Neuronal stem cell (in vitro differentiated cells): Measurements from ENCODE around the gene SUN1.

Experiments used
- DNase-seq: peaks from one replicate; pipeline ENCODE4 v3.0.0-alpha.2; 2013; ENCODE audit warnings: low spot score
- H2AFZ ChIP-seq: one replicate; pipeline ENCODE4 v1.6.1; 2013; ENCODE audit warnings: mild to moderate bottlenecking, low read length, inconsistent platforms
- H2AK5ac ChIP-seq: 2 replicates; pipeline ENCODE4 v1.6.1; 2013; ENCODE audit warnings: low read depth, mild to moderate bottlenecking, inconsistent platforms, low read length, moderate library complexity, mixed read lengths
- H2BK120ac ChIP-seq: 2 replicates; pipeline ENCODE4 v1.6.1; 2013; ENCODE audit warnings: low read depth, mild to moderate bottlenecking, inconsistent platforms, low read length, moderate library complexity, mixed read lengths
- H2BK12ac ChIP-seq: one replicate; pipeline ENCODE4 v1.6.1; 2013; ENCODE audit warnings: low read length, inconsistent platforms
- H2BK15ac ChIP-seq: 2 replicates; pipeline ENCODE4 v1.6.1; 2013; ENCODE audit warnings: mild to moderate bottlenecking, low read length, inconsistent platforms, mixed read lengths
- H2BK5ac ChIP-seq: one replicate; pipeline ENCODE4 v1.6.1; 2013; ENCODE audit warnings: inconsistent platforms, mild to moderate bottlenecking, low read length, moderate library complexity
- H3K14ac ChIP-seq: one replicate; pipeline ENCODE4 v1.6.1; 2013; ENCODE audit warnings: low read length, inconsistent platforms
- H3K18ac ChIP-seq: 2 replicates; pipeline ENCODE4 v1.6.1; 2013; ENCODE audit warnings: low read length, inconsistent platforms
- H3K23ac ChIP-seq: 2 replicates; pipeline ENCODE4 v1.6.1; 2013; ENCODE audit warnings: low read depth, mild to moderate bottlenecking, mixed read lengths, low read length, inconsistent platforms; ENCODE audit not compliant: poor library complexity
- H3K27ac ChIP-seq: replicated peaks from 3 replicates; pipeline ENCODE4 v1.5.1; 2013; ENCODE audit warnings: low read length, inconsistent platforms
- H3K27me3 ChIP-seq, 3 experiments: 2 replicates each; pipeline ENCODE4 v1.6.1; 2013; ENCODE audit warnings: low read length in 3 of 3, mild to moderate bottlenecking in 2 of 3, inconsistent platforms in 1 of 3, low read depth in 1 of 3, mixed read lengths in 1 of 3, moderate library complexity in 1 of 3; ENCODE audit not compliant: control insufficient read depth in 3 of 3, insufficient read depth in 3 of 3
- H3K36me3 ChIP-seq, 2 donors: replicated peaks in 1 of 2; 2 replicates each; pipeline ENCODE4 v1.6.1; 2013; ENCODE audit warnings: low read length in 2 of 2; ENCODE audit not compliant: control insufficient read depth in 2 of 2, insufficient read depth in 2 of 2
- H3K4ac ChIP-seq: 2 replicates; pipeline ENCODE4 v1.6.1; 2013; ENCODE audit warnings: inconsistent platforms, mild to moderate bottlenecking, low read length, moderate library complexity
- H3K4me1 ChIP-seq, 2 donors: 1 replicate in 1 of 2; 2 replicates in 1 of 2; pipeline ENCODE4 v1.6.1; 2013; ENCODE audit warnings: low read length in 2 of 2, low read depth in 1 of 2; ENCODE audit not compliant: control insufficient read depth in 2 of 2, insufficient read depth in 1 of 2
- H3K4me2 ChIP-seq: one replicate; pipeline ENCODE4 v1.6.1; 2013; ENCODE audit warnings: mild to moderate bottlenecking, low read length, inconsistent platforms; ENCODE audit not compliant: insufficient read depth, poor library complexity, severe bottlenecking
- H3K4me3 ChIP-seq, 2 donors: 2 replicates each; pipeline ENCODE4 v1.5.1; 2013; ENCODE audit warnings: low read length in 2 of 2, mild to moderate bottlenecking in 2 of 2, inconsistent platforms in 1 of 2, moderate library complexity in 1 of 2
- H3K79me1 ChIP-seq: one replicate; pipeline ENCODE4 v1.6.1; 2013; ENCODE audit warnings: low read depth, mild to moderate bottlenecking, inconsistent platforms, low read length, moderate library complexity
- H3K9ac ChIP-seq: one replicate; pipeline ENCODE4 v1.6.1; 2013; ENCODE audit warnings: mild to moderate bottlenecking, low read depth, low read length, inconsistent platforms; ENCODE audit not compliant: poor library complexity
- H3K9me3 ChIP-seq, 2 donors: replicated peaks in 1 of 2; 2 replicates each; pipeline versions ENCODE3 to v1.6.1; 2013; ENCODE audit warnings: low read length in 2 of 2, mild to moderate bottlenecking in 2 of 2, inconsistent platforms in 1 of 2, low read depth in 1 of 2, mixed read lengths in 1 of 2, moderate library complexity in 1 of 2; ENCODE audit not compliant: control insufficient read depth in 2 of 2, insufficient read depth in 1 of 2
- H4K8ac ChIP-seq: one replicate; pipeline ENCODE4 v1.6.1; 2013; ENCODE audit warnings: low read depth, mild to moderate bottlenecking, inconsistent platforms, low read length, moderate library complexity
- H4K91ac ChIP-seq: one replicate; pipeline ENCODE4 v1.6.1; 2013; ENCODE audit warnings: low read length, low read depth, mild to moderate bottlenecking, inconsistent platforms; ENCODE audit not compliant: poor library complexity
- WGBS, 2 donors: extraction: QIAGEN DNeasy Blood & Tissue Kit; methylation state at CpG; one replicate each; pipeline ENCODE4 v1.1.7; 2013; ENCODE audit warnings: missing lambda C conversion rate in 2 of 2, mixed read lengths in 1 of 2; ENCODE audit not compliant: insufficient read length in 2 of 2, insufficient replicate concordance in 1 of 2; ENCODE audit errors: extremely low coverage in 2 of 2; 5-methylcytosine and 5-hydroxymethylcytosine counted together

SUN1 gene

DNA sequence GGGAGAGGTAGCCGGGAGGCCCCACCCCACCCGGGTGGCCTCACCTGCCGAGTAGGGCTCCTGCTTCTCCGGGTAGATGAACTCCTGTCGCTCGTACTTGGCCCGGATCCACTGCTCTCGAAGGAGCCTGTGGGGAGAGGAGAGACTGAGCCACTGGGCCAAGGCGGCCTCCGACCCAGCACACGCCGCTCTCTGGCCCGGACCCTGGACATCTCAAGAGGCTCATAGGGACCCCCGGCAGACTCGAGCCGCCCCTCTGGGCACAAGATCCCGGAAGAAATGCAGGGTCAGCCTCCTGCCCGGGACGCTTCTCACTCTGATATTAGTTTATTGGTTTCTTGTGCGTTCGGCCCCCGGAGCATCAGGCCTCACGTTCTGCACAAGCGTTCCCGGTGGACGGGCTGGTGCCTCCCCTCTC is 87.7 kb downstream of the SUN1 start:
- no peak overlapping the region for H3K4ac ChIP-seq
- H3K4me2 ChIP-seq, result no peak overlapping the region
- DNase-seq, result no peak
- H3K23ac ChIP-seq, result no peak overlapping the region
- H3K27me3 ChIP-seq, result peaks cover 0 to 25% (median 0%) of the 10 kb centered on the region in 3 experiments
- H3K9ac ChIP-seq, result no peak overlapping the region
- H2BK12ac ChIP-seq, result no peak overlapping the region
- peaks cover 7 to 28% of the 10 kb centered on the region in 2 donors for H3K4me1 ChIP-seq
- no CpG with 5 or more reads among the region's 26 CpGs for WGBS, 2 donors
- peak overlapping the region; percentile 37 for H2BK15ac ChIP-seq
- H3K18ac ChIP-seq, result no peak overlapping the region
- no peak overlapping the region for H2BK120ac ChIP-seq
- H3K36me3 ChIP-seq, result no peaks in the 10 kb centered on the region
- H3K4me3 ChIP-seq, result no peak overlapping the region
- H2BK5ac ChIP-seq, result no peak overlapping the region
- peak overlapping the region; percentile 88 for H2AK5ac ChIP-seq
- H3K14ac ChIP-seq, result no peak overlapping the region
- H3K79me1 ChIP-seq, result no peaks in the 10 kb centered on the region
- H3K9me3 ChIP-seq, result no peaks in the 10 kb centered on the region
- no peak overlapping the region for H4K8ac ChIP-seq
- no peak overlapping the region for H3K27ac ChIP-seq
- H4K91ac ChIP-seq, result no peak overlapping the region
- no peak overlapping the region for H2AFZ ChIP-seq

DNA sequence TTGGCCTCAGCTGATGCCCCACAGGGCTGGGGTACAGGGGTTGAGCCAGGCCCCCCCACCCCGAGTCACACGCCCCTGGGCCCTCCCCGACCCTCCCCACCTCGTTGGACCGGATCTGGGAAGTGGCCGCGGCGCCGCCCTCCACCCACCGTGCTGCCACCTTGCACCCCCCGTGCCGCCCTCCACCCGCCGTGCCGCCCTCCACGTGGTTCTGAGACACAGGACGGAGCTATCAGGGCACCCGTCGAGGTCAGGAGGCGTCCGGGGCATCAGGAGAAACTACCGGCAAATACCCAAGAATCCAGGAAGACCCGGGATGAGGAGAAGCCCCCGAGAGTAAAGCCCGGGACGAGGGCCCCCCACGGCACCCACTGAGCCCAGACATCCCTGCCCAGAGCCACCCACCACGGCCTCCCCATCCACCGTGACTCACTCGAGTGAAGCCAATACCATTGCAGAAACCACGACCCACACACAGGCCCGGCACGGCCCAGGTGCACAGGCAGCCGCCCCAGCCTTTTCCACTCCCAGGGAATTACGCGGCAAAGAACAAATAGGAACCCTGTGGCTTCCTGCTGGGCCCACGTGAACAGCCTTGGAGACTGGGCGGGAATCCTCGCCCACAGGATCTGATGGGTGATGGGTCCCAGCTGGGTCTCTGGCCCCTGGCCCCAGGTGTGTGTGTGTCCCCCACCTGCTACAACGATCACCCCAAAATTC is 88.2 kb downstream of the SUN1 start:
- no peaks in the 10 kb centered on the region for H3K9me3 ChIP-seq
- no peak overlapping the region for H4K91ac ChIP-seq
- no peak overlapping the region for H3K4me3 ChIP-seq
- peak overlapping the region; percentile 88 for H2AK5ac ChIP-seq
- H4K8ac ChIP-seq, result no peak overlapping the region
- H2BK12ac ChIP-seq, result peak overlapping the region; percentile 22
- peaks cover 7 to 22% of the 10 kb centered on the region in 2 donors for H3K4me1 ChIP-seq
- H3K14ac ChIP-seq, result peak overlapping the region; percentile 89
- H2BK5ac ChIP-seq, result no peak overlapping the region
- H3K9ac ChIP-seq, result no peak overlapping the region
- H2AFZ ChIP-seq, result no peak overlapping the region
- H3K79me1 ChIP-seq, result no peaks in the 10 kb centered on the region
- H2BK120ac ChIP-seq, result no peak overlapping the region
- no peak overlapping the region for H3K18ac ChIP-seq
- no peak overlapping the region for H3K4ac ChIP-seq
- H3K36me3 ChIP-seq, result no peaks in the 10 kb centered on the region
- H2BK15ac ChIP-seq, result peak overlapping the region; percentile 37
- DNase-seq, result no peak
- H3K4me2 ChIP-seq, result no peak overlapping the region
- H3K23ac ChIP-seq, result no peak overlapping the region
- H3K27ac ChIP-seq, result no peak overlapping the region
- peaks cover 0 to 20% (median 0%) of the 10 kb centered on the region in 3 experiments for H3K27me3 ChIP-seq
- no CpG with 5 or more reads among the region's 40 CpGs for WGBS, 2 donors

- WGBS, 2 donors, result no CpG with 5 or more reads among the region's 15 CpGs
- no peak overlapping the region for H3K4me3 ChIP-seq
These were observed 88.8 kb downstream of the SUN1 start for GRCh38 chr7:921071-921461.

GRCh38 chr7:921581-922333 is 89.5 kb downstream of the SUN1 start:
- H3K9ac ChIP-seq, result no peak overlapping the region
- H3K27ac ChIP-seq, result no peak overlapping the region
- H3K23ac ChIP-seq, result no peak overlapping the region
- H3K4me2 ChIP-seq, result no peak overlapping the region
- no peak overlapping the region for H3K4me3 ChIP-seq
- no peak overlapping the region for H3K4ac ChIP-seq
- H2AFZ ChIP-seq, result no peak overlapping the region
- H3K18ac ChIP-seq, result peak overlapping the region; percentile 87
- H3K27me3 ChIP-seq, result peaks cover 0 to 9% (median 0%) of the 10 kb centered on the region in 3 experiments
- peak overlapping the region; percentile 82 for H2BK5ac ChIP-seq
- peak overlapping the region; percentile 61 for H2BK120ac ChIP-seq
- H2BK12ac ChIP-seq, result no peak overlapping the region
- peak overlapping the region; percentile 63 for H3K14ac ChIP-seq
- no peaks in the 10 kb centered on the region for H3K36me3 ChIP-seq
- DNase-seq, result no peak
- H3K79me1 ChIP-seq, result no peaks in the 10 kb centered on the region
- H2BK15ac ChIP-seq, result peak overlapping the region; percentile 89
- no peaks in the 10 kb centered on the region for H3K9me3 ChIP-seq
- no peak overlapping the region for H4K8ac ChIP-seq
- peaks cover 7 to 11% of the 10 kb centered on the region in 2 donors for H3K4me1 ChIP-seq
- H4K91ac ChIP-seq, result no peak overlapping the region
- H2AK5ac ChIP-seq, result peak overlapping the region; percentile 94
- WGBS, 2 donors, result no CpG with 5 or more reads among the region's 36 CpGs

More at GRCh38 chr7:921071-921461, 88.8 kb downstream of the SUN1 start:
- no peaks in the 10 kb centered on the region for H3K9me3 ChIP-seq
- peak overlapping the region; percentile 89 for H2BK15ac ChIP-seq
- peaks cover 7 to 17% of the 10 kb centered on the region in 2 donors for H3K4me1 ChIP-seq
- H4K91ac ChIP-seq, result no peak overlapping the region
- H3K4me2 ChIP-seq, result no peak overlapping the region
- no peaks in the 10 kb centered on the region for H3K36me3 ChIP-seq
- no peak overlapping the region for H3K4ac ChIP-seq
- no peak overlapping the region for H2AFZ ChIP-seq
- H2BK120ac ChIP-seq, result no peak overlapping the region
- no peak for DNase-seq
- no peak overlapping the region for H3K18ac ChIP-seq
- H4K8ac ChIP-seq, result no peak overlapping the region
- H2BK12ac ChIP-seq, result no peak overlapping the region
- H3K27me3 ChIP-seq, result peaks cover 0 to 15% (median 0%) of the 10 kb centered on the region in 3 experiments
- H3K27ac ChIP-seq, result no peak overlapping the region
- H3K14ac ChIP-seq, result no peak overlapping the region
- H3K9ac ChIP-seq, result no peak overlapping the region
- no peak overlapping the region for H2BK5ac ChIP-seq
- no peak overlapping the region for H2AK5ac ChIP-seq
- no peaks in the 10 kb centered on the region for H3K79me1 ChIP-seq
- H3K23ac ChIP-seq, result no peak overlapping the region
